ENCODE data around the gene PTGDR2.

- no peak for TF ChIP-seq CTCF (conservative IDR thresholded peaks at IDR 0.05; ENCODE audit: low read length)
- no peak for TF ChIP-seq EZH2phosphoT487 (IDR thresholded peaks at IDR 0.05; ENCODE audit: borderline replicate concordance, low read depth, low read length)
Measured at GRCh38 chr11:60866911-60867870, 11.4 kb upstream of the PTGDR2 start, which contains the start of gene ZP1.
